ENCODE results near the gene CLEC20A. TPM values are rescaled to one million over a fixed set of nuclear protein-coding genes. Genes with fewer than 3 reads are reported as not detected.

The CLEC20A gene
- total RNA-seq, 1 donor from 2014 or later: not detected

GRCh38 chr1:178541379-178541778, 44.6 kb upstream of the CLEC20A start:
- peak overlapping the region; percentile 90 for H3K4me3 ChIP-seq
- H3K4me1 ChIP-seq: peaks cover 56% of the 10 kb centered on the region
- intact Hi-C loops (cut with micrococcal nuclease): no loop called here
- DNase-seq: no peak
- peaks cover 7% of the 10 kb centered on the region for H3K36me3 ChIP-seq
- no peaks in the 10 kb centered on the region for H3K9me3 ChIP-seq (replicated peaks)
- no peak for TF ChIP-seq CTCF (IDR thresholded peaks at IDR 0.05; ENCODE audit: borderline replicate concordance)
- H3K27ac ChIP-seq (replicated peaks): no peak overlapping the region
- no peaks in the 10 kb centered on the region for H3K27me3 ChIP-seq (ENCODE audit: low read depth)

GRCh38 chr1:178540646-178541045, 43.9 kb upstream of the CLEC20A start:
- no peak overlapping the region for H3K4me3 ChIP-seq
- TF ChIP-seq CTCF (IDR thresholded peaks at IDR 0.05; ENCODE audit: borderline replicate concordance): no peak
- DNase-seq: no peak
- no peak overlapping the region for H3K27ac ChIP-seq (replicated peaks)
- H3K4me1 ChIP-seq: peaks cover 62% of the 10 kb centered on the region
- H3K36me3 ChIP-seq: peaks cover 4% of the 10 kb centered on the region
- H3K27me3 ChIP-seq (ENCODE audit: low read depth): no peaks in the 10 kb centered on the region
- intact Hi-C loops (cut with micrococcal nuclease): no loop called here
- H3K9me3 ChIP-seq (replicated peaks): no peaks in the 10 kb centered on the region

- Histone ChIP-seq H3K36me3 (no peaks in the 10 kb centered on the region), H3K4me1 (peaks cover 62% of the 10 kb centered on the region), H3K9me3 (replicated peaks) (no peaks in the 10 kb centered on the region), H3K27ac (replicated peaks) (no peak overlapping the region), H3K27me3 (ENCODE audit: low read depth) (no peaks in the 10 kb centered on the region), H3K4me3 (no peak overlapping the region)
- DNase-seq: no peak
- TF ChIP-seq CTCF (IDR thresholded peaks at IDR 0.05; ENCODE audit: borderline replicate concordance): no peak
- intact Hi-C loops (cut with micrococcal nuclease): no loop called here
Measured at GRCh38 chr1:178540204-178540603, 43.4 kb upstream of the CLEC20A start.

- TF ChIP-seq CTCF (IDR thresholded peaks at IDR 0.05; ENCODE audit: borderline replicate concordance): no peak
- H3K4me1 ChIP-seq: peaks cover 62% of the 10 kb centered on the region
- no peaks in the 10 kb centered on the region for H3K36me3 ChIP-seq
- H3K27ac ChIP-seq (replicated peaks): peak overlapping the region; percentile 46
- no peak for DNase-seq
- intact Hi-C loops (cut with micrococcal nuclease): loop anchor here (10.0 kb wide), 1 partner anchor 466 kb away; no protein-coding TSS in a partner anchor
- no peak overlapping the region for H3K4me3 ChIP-seq
- H3K9me3 ChIP-seq (replicated peaks): no peaks in the 10 kb centered on the region
- no peaks in the 10 kb centered on the region for H3K27me3 ChIP-seq (ENCODE audit: low read depth)
Measured at GRCh38 chr1:178539291-178539690, 42.5 kb upstream of the CLEC20A start.

GRCh38 chr1:178538192-178538916, 41.6 kb upstream of the CLEC20A start:
- no peaks in the 10 kb centered on the region for H3K9me3 ChIP-seq (replicated peaks)
- no peak overlapping the region for H3K4me3 ChIP-seq
- H3K27me3 ChIP-seq (ENCODE audit: low read depth): no peaks in the 10 kb centered on the region
- peaks cover 60% of the 10 kb centered on the region for H3K4me1 ChIP-seq
- intact Hi-C loops (cut with micrococcal nuclease): loop anchor here (10.0 kb wide), 1 partner anchor 466 kb away; no protein-coding TSS in a partner anchor
- no peaks in the 10 kb centered on the region for H3K36me3 ChIP-seq
- DNase-seq: no peak
- TF ChIP-seq CTCF (IDR thresholded peaks at IDR 0.05; ENCODE audit: borderline replicate concordance): no peak
- peak overlapping the region; percentile 46 for H3K27ac ChIP-seq (replicated peaks)
